ENCODE measurements around the gene BCAM.
"Not testable (repeated sequence)": the region's sequence is repeated elsewhere in the genome, so short reads cannot be mapped to it uniquely, and the experiment has no call there.

BCAM gene, protein sequence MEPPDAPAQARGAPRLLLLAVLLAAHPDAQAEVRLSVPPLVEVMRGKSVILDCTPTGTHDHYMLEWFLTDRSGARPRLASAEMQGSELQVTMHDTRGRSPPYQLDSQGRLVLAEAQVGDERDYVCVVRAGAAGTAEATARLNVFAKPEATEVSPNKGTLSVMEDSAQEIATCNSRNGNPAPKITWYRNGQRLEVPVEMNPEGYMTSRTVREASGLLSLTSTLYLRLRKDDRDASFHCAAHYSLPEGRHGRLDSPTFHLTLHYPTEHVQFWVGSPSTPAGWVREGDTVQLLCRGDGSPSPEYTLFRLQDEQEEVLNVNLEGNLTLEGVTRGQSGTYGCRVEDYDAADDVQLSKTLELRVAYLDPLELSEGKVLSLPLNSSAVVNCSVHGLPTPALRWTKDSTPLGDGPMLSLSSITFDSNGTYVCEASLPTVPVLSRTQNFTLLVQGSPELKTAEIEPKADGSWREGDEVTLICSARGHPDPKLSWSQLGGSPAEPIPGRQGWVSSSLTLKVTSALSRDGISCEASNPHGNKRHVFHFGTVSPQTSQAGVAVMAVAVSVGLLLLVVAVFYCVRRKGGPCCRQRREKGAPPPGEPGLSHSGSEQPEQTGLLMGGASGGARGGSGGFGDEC

DNA sequence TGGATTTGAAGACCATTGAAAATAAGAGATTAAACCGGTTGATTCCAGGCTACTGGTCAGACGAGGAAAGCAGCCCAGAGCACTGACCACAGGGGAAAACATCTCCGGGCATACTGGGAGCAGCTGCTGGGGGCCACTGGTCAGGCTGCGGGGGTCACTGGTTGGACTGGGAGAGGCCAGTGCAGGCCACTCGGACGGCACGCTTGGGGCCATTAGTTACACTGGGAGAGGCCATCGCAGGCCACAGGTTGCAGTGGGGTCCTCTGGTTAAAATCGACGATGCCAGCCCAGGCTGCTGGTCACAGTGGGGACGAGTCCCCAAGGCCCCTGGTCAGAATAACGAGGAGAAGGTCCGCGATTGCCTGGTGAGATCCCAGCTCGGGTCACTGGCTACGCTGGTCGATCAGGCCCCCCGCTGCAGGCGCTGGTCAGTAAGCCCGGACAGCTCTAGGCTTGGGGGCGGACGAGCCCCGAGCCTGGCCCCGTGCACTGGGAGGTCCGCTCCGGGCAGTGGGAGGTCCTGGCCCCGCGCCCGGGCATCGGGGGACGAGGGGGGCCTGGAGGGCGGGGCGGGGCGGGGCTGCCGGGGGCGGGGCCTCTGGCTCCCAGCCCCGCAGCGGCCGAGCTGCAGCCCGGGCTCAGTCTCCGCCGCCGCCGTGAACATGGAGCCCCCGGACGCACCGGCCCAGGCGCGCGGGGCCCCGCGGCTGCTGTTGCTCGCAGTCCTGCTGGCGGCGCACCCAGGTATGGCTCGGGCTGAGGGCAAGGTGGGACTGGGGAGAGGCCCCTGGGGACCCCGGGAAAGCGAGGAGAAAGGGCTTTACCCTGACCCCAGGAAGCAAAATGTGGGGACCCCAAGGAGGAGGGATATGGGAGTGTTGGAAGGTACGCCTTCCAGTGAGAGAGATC is at the start of gene BCAM:
Gene BCAM, plus strand, starts transcription at position 641 of the 909 bp plus-strand sequence. Its CDS starts 22 bp downstream, at position 663.
- DNase-seq (ENCODE audit: low read depth), result no peak

GRCh38 chr19:44762038-44762437 is 46.9 kb upstream of the BCAM start:
- DNase-seq (ENCODE audit: low read depth), result no peak

- no peak for DNase-seq (ENCODE audit: low read depth)
Observed at GRCh38 chr19:44765033-44765948, 43.6 kb upstream of the BCAM start.

- no peak for DNase-seq (ENCODE audit: low read depth)
Observed at GRCh38 chr19:44765949-44766335, 43.0 kb upstream of the BCAM start.

- no peak for DNase-seq (ENCODE audit: low read depth)
Observed at GRCh38 chr19:44767295-44768180, 41.4 kb upstream of the BCAM start.

GRCh38 chr19:44770550-44771257 is 38.2 kb upstream of the BCAM start:
- DNase-seq (ENCODE audit: low read depth), result peak; percentile 92

DNA sequence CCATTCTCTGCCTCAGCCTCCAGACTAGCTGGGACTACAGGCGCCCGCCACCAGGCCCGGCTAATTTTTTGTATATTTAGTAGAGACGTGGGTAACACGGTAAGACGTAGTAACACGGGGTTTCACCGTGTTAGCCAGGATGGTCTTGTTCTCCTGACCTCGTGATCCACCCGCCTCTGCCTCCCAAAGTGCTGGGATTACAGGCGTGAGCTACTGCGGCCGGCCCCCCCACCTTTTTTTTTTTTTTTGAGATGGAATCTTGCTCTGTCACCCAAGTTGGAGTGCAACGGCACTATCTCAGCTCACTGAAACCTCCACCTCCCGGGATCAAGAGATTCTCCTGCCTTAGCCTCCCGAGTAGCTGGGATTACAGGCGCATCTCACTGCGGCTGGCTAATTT is 36.8 kb upstream of the BCAM start:
- DNase-seq (ENCODE audit: low read depth), result not testable (repeated sequence)

DNA sequence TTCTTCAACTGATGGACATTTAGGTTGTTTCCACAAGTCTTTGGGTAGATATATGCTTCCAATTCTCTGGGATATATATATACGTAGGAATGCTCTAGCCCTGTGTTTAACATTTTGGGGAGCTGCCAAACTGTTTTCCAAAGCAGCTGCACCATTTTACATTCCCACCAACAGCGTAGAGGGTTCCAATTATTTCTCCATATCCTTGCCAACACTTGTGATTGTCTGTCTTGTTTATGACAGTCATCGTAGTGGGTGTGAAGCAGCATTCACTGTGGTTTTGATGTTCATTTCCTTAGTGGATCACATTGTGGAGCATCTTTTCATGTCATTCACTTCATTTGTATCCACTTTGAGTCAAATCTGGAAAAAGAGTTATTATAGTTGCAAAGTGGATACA is 35.9 kb upstream of the BCAM start:
- no peak for DNase-seq (ENCODE audit: low read depth)

- no peak for DNase-seq (ENCODE audit: low read depth)
Observed at GRCh38 chr19:44775676-44776240, 33.1 kb upstream of the BCAM start.

GRCh38 chr19:44776402-44777096 is 32.4 kb upstream of the BCAM start:
- DNase-seq (ENCODE audit: low read depth), result no peak

DNA sequence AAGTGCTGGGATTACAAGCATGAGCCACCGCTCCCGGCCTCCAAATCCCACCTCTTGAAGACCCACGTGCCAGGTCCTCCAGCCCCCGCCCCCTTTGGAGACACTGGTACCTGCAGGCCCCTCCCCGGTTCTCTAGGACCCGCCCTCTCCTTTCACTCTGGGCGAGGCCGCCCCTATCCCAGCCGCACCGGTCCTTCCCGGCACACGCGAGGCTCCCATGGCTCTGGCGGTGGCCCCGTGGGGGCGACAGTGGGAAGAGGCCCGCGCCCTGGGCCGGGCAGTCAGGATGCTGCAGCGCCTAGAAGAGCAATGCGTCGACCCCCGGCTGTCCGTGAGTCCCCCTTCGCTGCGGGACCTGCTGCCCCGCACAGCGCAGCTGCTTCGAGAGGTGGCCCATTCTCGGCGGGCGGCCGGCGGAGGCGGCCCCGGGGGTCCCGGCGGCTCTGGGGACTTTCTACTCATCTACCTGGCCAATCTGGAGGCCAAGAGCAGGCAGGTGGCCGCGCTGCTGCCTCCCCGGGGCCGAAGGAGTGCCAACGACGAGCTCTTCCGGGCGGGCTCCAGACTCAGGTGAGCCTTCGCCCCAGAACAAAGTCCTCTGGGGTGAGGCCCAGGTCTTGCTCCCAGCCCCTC is 31.1 kb upstream of the BCAM start, which contains the start of gene CBLC:
Gene CBLC, plus strand, starts transcription at position 176 of the 633 bp plus-strand sequence. Its CDS starts 42 bp downstream, at position 218.
- DNase-seq (ENCODE audit: low read depth), result no peak

DNA sequence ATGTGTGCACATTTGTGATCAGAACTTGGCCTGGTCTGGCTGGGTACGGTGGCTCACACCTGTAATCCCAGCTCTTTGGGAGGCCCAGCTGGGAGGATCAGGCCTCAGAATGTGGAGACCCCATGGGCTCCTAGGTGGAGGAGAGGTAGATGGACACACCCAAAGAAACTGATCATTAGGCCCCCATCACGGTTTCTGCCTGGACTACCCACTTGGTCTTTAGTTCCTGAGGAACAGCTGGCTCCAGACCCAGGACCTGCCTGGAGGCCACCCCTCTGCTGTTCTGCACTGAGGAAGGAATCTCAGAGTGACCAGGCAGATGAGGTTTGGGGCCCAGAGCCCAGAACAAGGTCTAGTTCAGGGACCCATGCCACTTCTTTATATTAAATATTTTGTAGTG is 29.8 kb upstream of the BCAM start:
- no peak for DNase-seq (ENCODE audit: low read depth)

DNA sequence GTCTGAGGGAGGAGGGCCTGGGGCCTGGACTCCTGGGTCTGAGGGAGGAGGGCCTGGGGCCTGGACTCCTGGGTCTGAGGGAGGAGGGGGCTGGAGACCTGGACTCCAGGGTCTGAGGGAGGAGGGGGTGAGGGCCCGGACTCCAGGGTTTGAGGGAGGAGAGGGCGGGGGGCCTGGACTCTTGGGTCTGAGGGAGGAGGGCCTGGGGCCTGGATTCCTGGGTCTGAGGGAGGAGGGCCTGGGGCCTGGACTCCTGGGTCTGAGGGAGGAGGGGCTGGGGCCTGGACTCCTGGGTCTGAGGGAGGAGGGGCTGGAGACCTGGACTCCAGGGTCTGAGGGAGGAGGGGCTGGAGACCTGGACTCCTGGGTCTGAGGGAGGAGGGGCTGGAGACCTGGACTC is 27.2 kb upstream of the BCAM start:
- DNase-seq (ENCODE audit: low read depth), result not testable (repeated sequence)

DNA sequence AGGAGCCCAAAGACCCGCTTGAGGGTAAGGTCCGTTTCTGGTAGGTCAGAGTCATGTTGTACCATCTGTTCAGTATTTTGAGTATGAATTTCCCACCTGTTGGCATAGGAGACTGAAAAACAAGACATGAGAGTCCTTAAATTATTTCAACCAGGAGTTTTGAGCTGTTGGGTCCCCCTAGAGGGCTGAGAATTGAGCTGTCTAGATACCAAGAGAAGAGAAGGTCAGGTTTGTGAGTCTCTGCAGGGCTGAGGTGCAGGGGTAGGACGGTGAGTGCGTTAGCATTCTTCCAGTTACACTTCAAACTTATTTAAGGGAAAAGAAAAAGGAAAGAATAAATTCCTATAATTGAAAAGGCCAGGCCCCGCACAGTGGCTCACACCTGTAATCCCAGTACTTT is 26.2 kb upstream of the BCAM start:
- no peak for DNase-seq (ENCODE audit: low read depth)

GRCh38 chr19:44783545-44783944 is 25.4 kb upstream of the BCAM start:
- no peak for DNase-seq (ENCODE audit: low read depth)

GRCh38 chr19:44785271-44785670 is 23.6 kb upstream of the BCAM start:
- no peak for DNase-seq (ENCODE audit: low read depth)

DNA sequence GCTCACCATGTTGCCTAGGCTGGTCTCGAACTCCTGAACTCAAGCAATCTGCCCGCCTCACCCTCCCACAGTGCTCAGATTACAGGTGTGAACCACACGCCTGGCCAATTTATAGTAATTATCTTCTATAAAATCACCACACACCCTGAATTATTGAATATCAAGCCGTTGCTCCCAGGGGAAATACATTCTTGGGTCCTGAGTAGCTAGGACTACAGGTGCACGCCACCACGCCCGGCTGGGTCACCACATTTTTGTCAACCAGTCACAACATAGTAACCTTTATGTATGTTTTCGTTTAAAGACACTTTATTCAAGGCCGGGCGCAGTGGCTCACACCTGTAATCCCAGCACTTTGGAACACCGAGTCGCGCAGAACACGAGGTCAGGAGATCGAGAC is 22.9 kb upstream of the BCAM start:
- no peak for DNase-seq (ENCODE audit: low read depth)

GRCh38 chr19:44788971-44789370 is 19.9 kb upstream of the BCAM start:
- no peak for DNase-seq (ENCODE audit: low read depth)
